ENCODE measurements around the gene STUM.
"Not testable (repeated sequence)": the region's sequence is repeated elsewhere in the genome, so short reads cannot be mapped to it uniquely, and the experiment has no call there.

The STUM gene

GRCh38 chr1:226627050-226627755 lies 78.6 kb downstream of the STUM start:
- no peak for DNase-seq (ENCODE audit: low read depth)

- no peak for DNase-seq (ENCODE audit: low read depth)
These were observed 79.5 kb downstream of the STUM start for GRCh38 chr1:226627924-226628611.

- no peak for DNase-seq (ENCODE audit: low read depth)
These were observed 80.1 kb downstream of the STUM start for GRCh38 chr1:226628612-226629155.

GRCh38 chr1:226629210-226629895 lies 80.8 kb downstream of the STUM start:
- no peak for DNase-seq (ENCODE audit: low read depth)

GRCh38 chr1:226629896-226630550 lies 81.5 kb downstream of the STUM start:
- DNase-seq (ENCODE audit: low read depth) = no peak

- no peak for DNase-seq (ENCODE audit: low read depth)
These were observed 82.0 kb downstream of the STUM start for GRCh38 chr1:226630592-226630991.

- no peak for DNase-seq (ENCODE audit: low read depth)
These were observed 82.9 kb downstream of the STUM start for GRCh38 chr1:226631229-226632000.

- DNase-seq (ENCODE audit: low read depth) = no peak
These were observed 83.8 kb downstream of the STUM start for GRCh38 chr1:226632169-226632879.

GRCh38 chr1:226632922-226633351 lies 84.4 kb downstream of the STUM start:
- no peak for DNase-seq (ENCODE audit: low read depth)

- no peak for DNase-seq (ENCODE audit: low read depth)
These were observed 85.1 kb downstream of the STUM start for GRCh38 chr1:226633541-226634165.

GRCh38 chr1:226634166-226634588 lies 85.6 kb downstream of the STUM start:
- peak; percentile 77 for DNase-seq (ENCODE audit: low read depth)

GRCh38 chr1:226634611-226635246 lies 86.2 kb downstream of the STUM start:
- no peak for DNase-seq (ENCODE audit: low read depth)

- peak; percentile 36 for DNase-seq (ENCODE audit: low read depth)
These were observed 86.9 kb downstream of the STUM start for GRCh38 chr1:226635456-226635941.

GRCh38 chr1:226636847-226637096 lies 88.2 kb downstream of the STUM start:
- no peak for DNase-seq (ENCODE audit: low read depth)

GRCh38 chr1:226637147-226637935 lies 88.8 kb downstream of the STUM start:
- no peak for DNase-seq (ENCODE audit: low read depth)

- DNase-seq (ENCODE audit: low read depth) = no peak
These were observed 89.5 kb downstream of the STUM start for GRCh38 chr1:226638001-226638601.

- DNase-seq (ENCODE audit: low read depth) = no peak
These were observed 90.0 kb downstream of the STUM start for GRCh38 chr1:226638608-226639007.

GRCh38 chr1:226639206-226639605 lies 90.6 kb downstream of the STUM start:
- DNase-seq (ENCODE audit: low read depth) = not testable (repeated sequence)

GRCh38 chr1:226639631-226640061 lies 91.1 kb downstream of the STUM start:
- DNase-seq (ENCODE audit: low read depth) = no peak
